Glutamatergic neuron (in vitro differentiated cells): ENCODE measurements around the gene KCTD11. TPM values are rescaled to one million over a fixed set of nuclear protein-coding genes. Genes with fewer than 3 reads are reported as not detected.

Experiments
- DNase-seq: peaks from one replicate; pipeline ENCODE4 v3.0.0; 2022
- H3K27ac Mint-ChIP-seq: one replicate; pipeline ENCODE4 v1.8.0; 2020; ENCODE audit warnings: mild to moderate bottlenecking, mixed read lengths, inconsistent platforms; ENCODE audit not compliant: unreplicated experiment
- H3K27me3 Mint-ChIP-seq: one replicate; pipeline ENCODE4 v1.8.0; 2020; ENCODE audit warnings: mild to moderate bottlenecking, moderate library complexity, mixed read lengths, inconsistent platforms; ENCODE audit not compliant: unreplicated experiment
- H3K36me3 Mint-ChIP-seq: one replicate; pipeline ENCODE4 v1.8.0; 2020; ENCODE audit warnings: mild to moderate bottlenecking, mixed read lengths, inconsistent platforms; ENCODE audit not compliant: unreplicated experiment
- H3K4me1 Mint-ChIP-seq: one replicate; pipeline ENCODE4 v1.8.0; 2020; ENCODE audit warnings: mild to moderate bottlenecking, low read depth, mixed read lengths, inconsistent platforms; ENCODE audit not compliant: unreplicated experiment
- H3K4me3 Mint-ChIP-seq: one replicate; pipeline ENCODE4 v1.8.0; 2020; ENCODE audit warnings: mild to moderate bottlenecking, mixed read lengths, inconsistent platforms; ENCODE audit not compliant: unreplicated experiment
- H3K9me3 Mint-ChIP-seq: one replicate; pipeline ENCODE4 v1.8.0; 2020; ENCODE audit warnings: mild to moderate bottlenecking, moderate library complexity, mixed read lengths, inconsistent platforms; ENCODE audit not compliant: unreplicated experiment
- total RNA-seq: library from RNA; stranded (reverse); fragmentation: NEBNext Ultra II Directional; extraction: Animal tissue kit (Norgen Biotek cat#: 25700); gene quantifications from one replicate; pipeline ENCODE4 v1.2.1, GENCODE V29; 2021; ENCODE audit not compliant: unreplicated experiment
- TF ChIP-seq, protein P1 (sequence below): fragments of 200-600 bp; sonication (generic); IDR thresholded peaks from one replicate; pipeline ENCODE4 v1.5.0; 2021; ENCODE audit not compliant: partially characterized antibody, unreplicated experiment

KCTD11 gene
- total RNA-seq, 1 donor from 2014 or later = 2.2 TPM

DNA sequence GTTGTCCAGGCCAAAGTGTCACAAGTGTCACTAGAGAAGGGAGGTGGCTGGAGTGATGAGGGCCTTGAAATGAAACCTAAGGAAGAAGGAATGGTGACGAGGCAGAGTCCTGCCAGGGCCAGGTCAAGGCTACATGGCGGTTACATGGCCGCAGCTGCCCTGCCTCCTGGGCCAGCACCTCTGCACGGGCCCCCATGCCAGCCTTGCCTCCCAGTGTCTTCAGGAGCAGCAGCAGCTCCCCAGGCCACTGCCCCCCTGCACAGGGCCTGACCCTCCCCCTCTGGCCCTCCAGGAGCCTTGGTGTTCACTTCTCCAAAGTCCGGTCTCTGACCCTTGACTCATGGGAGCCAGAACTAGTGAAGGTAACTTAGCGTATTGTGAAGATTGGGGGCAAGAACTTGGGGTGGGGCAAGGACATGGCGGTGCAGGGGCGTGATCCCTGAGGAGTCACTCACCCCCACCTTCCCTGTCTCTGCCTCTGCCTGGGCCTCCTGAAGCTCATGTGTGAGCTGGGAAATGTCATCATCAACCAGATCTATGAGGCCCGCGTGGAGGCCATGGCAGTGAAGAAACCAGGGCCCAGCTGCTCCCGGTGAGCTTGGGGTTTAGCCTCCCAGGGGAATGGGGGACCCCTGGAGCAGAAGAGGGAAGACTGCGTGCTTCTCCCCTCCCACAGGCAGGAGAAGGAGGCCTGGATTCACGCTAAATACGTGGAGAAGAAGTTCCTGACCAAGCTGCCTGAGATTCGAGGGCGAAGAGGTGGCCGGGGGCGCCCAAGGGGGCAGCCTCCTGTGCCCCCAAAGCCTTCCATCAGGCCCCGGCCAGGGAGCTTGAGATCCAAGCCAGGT, 4.1 kb upstream of the KCTD11 start:
- TF ChIP-seq, protein P1, sequence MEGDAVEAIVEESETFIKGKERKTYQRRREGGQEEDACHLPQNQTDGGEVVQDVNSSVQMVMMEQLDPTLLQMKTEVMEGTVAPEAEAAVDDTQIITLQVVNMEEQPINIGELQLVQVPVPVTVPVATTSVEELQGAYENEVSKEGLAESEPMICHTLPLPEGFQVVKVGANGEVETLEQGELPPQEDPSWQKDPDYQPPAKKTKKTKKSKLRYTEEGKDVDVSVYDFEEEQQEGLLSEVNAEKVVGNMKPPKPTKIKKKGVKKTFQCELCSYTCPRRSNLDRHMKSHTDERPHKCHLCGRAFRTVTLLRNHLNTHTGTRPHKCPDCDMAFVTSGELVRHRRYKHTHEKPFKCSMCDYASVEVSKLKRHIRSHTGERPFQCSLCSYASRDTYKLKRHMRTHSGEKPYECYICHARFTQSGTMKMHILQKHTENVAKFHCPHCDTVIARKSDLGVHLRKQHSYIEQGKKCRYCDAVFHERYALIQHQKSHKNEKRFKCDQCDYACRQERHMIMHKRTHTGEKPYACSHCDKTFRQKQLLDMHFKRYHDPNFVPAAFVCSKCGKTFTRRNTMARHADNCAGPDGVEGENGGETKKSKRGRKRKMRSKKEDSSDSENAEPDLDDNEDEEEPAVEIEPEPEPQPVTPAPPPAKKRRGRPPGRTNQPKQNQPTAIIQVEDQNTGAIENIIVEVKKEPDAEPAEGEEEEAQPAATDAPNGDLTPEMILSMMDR = no peak

GRCh38 chr17:7348478-7349242, 3.3 kb upstream of the KCTD11 start:
- H3K4me1 Mint-ChIP-seq = peaks cover 2% of the 10 kb centered on the region
- no peak for DNase-seq
- H3K4me3 Mint-ChIP-seq = no peak overlapping the region
- no peak overlapping the region for H3K27ac Mint-ChIP-seq
- peaks cover 8% of the 10 kb centered on the region for H3K27me3 Mint-ChIP-seq
- TF ChIP-seq, protein P1 = no peak
- peaks cover 4% of the 10 kb centered on the region for H3K9me3 Mint-ChIP-seq
- no peaks in the 10 kb centered on the region for H3K36me3 Mint-ChIP-seq

More for the DNA sequence above, 4.1 kb upstream of the KCTD11 start:
- no peak overlapping the region for H3K4me3 Mint-ChIP-seq
- no peak overlapping the region for H3K27ac Mint-ChIP-seq
- H3K36me3 Mint-ChIP-seq = no peaks in the 10 kb centered on the region
- no peak for DNase-seq
- H3K4me1 Mint-ChIP-seq = peaks cover 2% of the 10 kb centered on the region
- peaks cover 10% of the 10 kb centered on the region for H3K27me3 Mint-ChIP-seq
- H3K9me3 Mint-ChIP-seq = peaks cover 4% of the 10 kb centered on the region

GRCh38 chr17:7352503-7352889, 534 bp downstream of the KCTD11 start:
- H3K4me3 Mint-ChIP-seq = peak overlapping the region; percentile 90
- H3K27me3 Mint-ChIP-seq = peaks cover 11% of the 10 kb centered on the region
- DNase-seq = no peak
- H3K9me3 Mint-ChIP-seq = peaks cover 6% of the 10 kb centered on the region
- H3K36me3 Mint-ChIP-seq = no peaks in the 10 kb centered on the region
- peak overlapping the region; percentile 25 for H3K27ac Mint-ChIP-seq
- TF ChIP-seq, protein P1 = no peak
- peaks cover 6% of the 10 kb centered on the region for H3K4me1 Mint-ChIP-seq

DNA sequence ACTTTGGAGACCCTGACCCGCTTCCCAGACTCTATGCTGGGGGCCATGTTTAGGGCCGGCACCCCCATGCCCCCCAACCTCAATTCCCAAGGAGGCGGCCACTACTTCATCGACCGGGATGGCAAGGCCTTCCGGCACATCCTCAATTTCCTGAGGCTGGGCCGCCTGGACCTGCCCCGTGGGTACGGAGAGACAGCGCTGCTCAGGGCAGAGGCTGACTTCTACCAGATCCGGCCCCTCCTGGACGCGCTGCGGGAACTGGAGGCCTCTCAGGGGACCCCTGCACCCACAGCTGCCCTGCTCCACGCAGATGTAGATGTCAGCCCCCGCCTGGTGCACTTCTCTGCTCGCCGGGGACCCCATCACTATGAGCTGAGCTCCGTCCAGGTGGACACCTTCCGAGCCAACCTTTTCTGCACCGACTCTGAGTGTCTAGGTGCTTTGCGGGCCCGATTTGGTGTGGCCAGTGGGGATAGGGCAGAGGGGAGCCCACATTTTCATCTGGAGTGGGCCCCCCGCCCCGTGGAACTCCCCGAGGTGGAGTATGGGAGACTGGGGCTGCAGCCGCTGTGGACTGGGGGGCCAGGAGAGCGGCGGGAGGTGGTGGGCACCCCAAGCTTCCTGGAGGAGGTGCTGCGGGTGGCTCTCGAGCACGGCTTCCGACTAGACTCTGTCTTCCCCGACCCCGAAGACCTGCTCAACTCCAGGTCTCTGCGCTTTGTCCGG, 1.1 kb downstream of the KCTD11 start:
- DNase-seq = no peak
- Mint-ChIP-seq H3K9me3 (peaks cover 6% of the 10 kb centered on the region), H3K36me3 (no peaks in the 10 kb centered on the region), H3K4me3 (peak overlapping the region; percentile 90), H3K27ac (peak overlapping the region; percentile 25), H3K27me3 (peaks cover 11% of the 10 kb centered on the region), H3K4me1 (peaks cover 6% of the 10 kb centered on the region)
- TF ChIP-seq, protein P1 = no peak
